GM23248 (cell line): ENCODE measurements around the gene TASOR2. TPM values are rescaled to one million over a fixed set of nuclear protein-coding genes. Genes with fewer than 3 reads are reported as not detected.

Experiments used
- DNase-seq: peaks from one replicate; pipeline ENCODE4 v3.0.0-alpha.2; 2015
- H2AFZ ChIP-seq: fragments of 200-600 bp; sonication (generic); 2 replicates; pipeline ENCODE4 v1.6.1; 2016; ENCODE audit warnings: antibody characterized with exemption
- H3F3A ChIP-seq: fragments of 200-600 bp; sonication (generic); 2 replicates; pipeline ENCODE4 v1.6.1; 2016; ENCODE audit warnings: mild to moderate bottlenecking, antibody characterized with exemption, mixed run types; ENCODE audit not compliant: insufficient read depth
- H3K27ac ChIP-seq: fragments of 200-600 bp; sonication (generic); 2 replicates; pipeline ENCODE4 v1.5.1; 2016; ENCODE audit warnings: mild to moderate bottlenecking
- H3K27me3 ChIP-seq: fragments of 200-600 bp; sonication (generic); replicated peaks from 2 replicates; pipeline ENCODE4 v1.6.1; 2016; ENCODE audit warnings: mild to moderate bottlenecking; ENCODE audit not compliant: insufficient read depth
- H3K36me3 ChIP-seq: fragments of 200-600 bp; sonication (generic); 2 replicates; pipeline ENCODE4 v1.6.1; 2016; ENCODE audit warnings: low read depth, mild to moderate bottlenecking
- H3K4me1 ChIP-seq: fragments of 200-600 bp; sonication (generic); 2 replicates; pipeline ENCODE4 v1.6.1; 2016; ENCODE audit warnings: mild to moderate bottlenecking; ENCODE audit not compliant: insufficient read depth
- H3K4me2 ChIP-seq: fragments of 200-600 bp; sonication (generic); one replicate; pipeline ENCODE4 v1.6.1; 2016; ENCODE audit warnings: mild to moderate bottlenecking; ENCODE audit not compliant: unreplicated experiment
- H3K4me3 ChIP-seq: fragments of 200-600 bp; sonication (generic); 2 replicates; pipeline ENCODE4 v1.5.1; 2016; ENCODE audit warnings: mild to moderate bottlenecking
- H3K79me2 ChIP-seq: fragments of 200-600 bp; sonication (generic); 2 replicates; pipeline ENCODE4 v1.6.1; 2016; ENCODE audit warnings: mild to moderate bottlenecking; ENCODE audit not compliant: insufficient read depth
- H3K9ac ChIP-seq: fragments of 200-600 bp; sonication (generic); 2 replicates; pipeline ENCODE4 v1.6.1; 2016; ENCODE audit warnings: mild to moderate bottlenecking
- H3K9me2 ChIP-seq: fragments of 200-600 bp; sonication (generic); 2 replicates; pipeline ENCODE4 v1.6.1; 2016; ENCODE audit warnings: mixed run types, mild to moderate bottlenecking, moderate library complexity; ENCODE audit not compliant: insufficient read depth
- H3K9me3 ChIP-seq: fragments of 200-600 bp; sonication (generic); one replicate; pipeline ENCODE4 v1.6.1; 2017; ENCODE audit warnings: low read depth
- H4K20me1 ChIP-seq: fragments of 200-600 bp; sonication (generic); 2 replicates; pipeline ENCODE4 v1.6.0; 2016; ENCODE audit not compliant: insufficient read depth
- EZH2 ChIP-seq: fragments of 200-600 bp; sonication (generic); IDR thresholded peaks from 2 replicates; pipeline ENCODE4 v1.6.1; 2018; ENCODE audit warnings: antibody characterized with exemption, mild to moderate bottlenecking; ENCODE audit not compliant: insufficient read depth, poor library complexity, severe bottlenecking
- EZH2phosphoT487 ChIP-seq: fragments of 200-600 bp; sonication (generic); IDR thresholded peaks from 2 replicates; pipeline ENCODE4 v1.6.1; 2018; ENCODE audit warnings: antibody characterized with exemption, moderate library complexity, mild to moderate bottlenecking, low read depth; ENCODE audit not compliant: insufficient read depth
- WGBS, 2 experiments: methylation state at CpG; one replicate each; pipeline ENCODE4 v1.1.6; 2015 to 2017; ENCODE audit warnings: low lambda C conversion rate in 2 of 2, low coverage in 1 of 2; ENCODE audit errors: missing lambda C conversion rate in 2 of 2; 5-methylcytosine and 5-hydroxymethylcytosine counted together
- in situ Hi-C: fragments of 300-500 bp; cut with MboI; formaldehyde crosslinking; loops from 2 replicates; pipeline ENCODE4 v1.15.0; 2020
- polyA plus RNA-seq: library from polyadenylated mRNA; unstranded; fragments of >200 nt; fragmentation: Nextera tagmentation; extraction: Ambion mirVana; gene quantifications from 2 replicates; pipeline ENCODE4 v1.2.1, GENCODE V29; 2016
- total RNA-seq: library from RNA; depleted of rRNA; stranded (reverse); fragments of >200 nt; shearing (Covaris generic); gene quantifications from 2 replicates; pipeline ENCODE4 v1.2.3, GENCODE V29; 2014

TASOR2 gene
- total and polyA plus RNA-seq, 2 experiments from 2014 or later = 16.8 to 60.7 TPM

- no peak overlapping the region for H3K27ac ChIP-seq
- DNase-seq = no peak
- H3K4me1 ChIP-seq = peaks cover 8% of the 10 kb centered on the region; the same call in 1 of the 2 replicates
- H3K27me3 ChIP-seq = no peaks in the 10 kb centered on the region
- peaks cover under 1% of the 10 kb centered on the region for H3K79me2 ChIP-seq
- 30 to 32% methylated on average over 15 of the region's 15 CpGs for whole genome bisulfite sequencing, 2 experiments
- H4K20me1 ChIP-seq = no peaks in the 10 kb centered on the region
- TF ChIP-seq EZH2 (no peak), EZH2phosphoT487 (no peak)
- H3F3A ChIP-seq = peaks cover 18% of the 10 kb centered on the region
- peak overlapping the region; percentile 86 for H3K4me3 ChIP-seq
- in situ Hi-C loops = no loop called here
- H3K9ac ChIP-seq = peak overlapping the region; percentile 87
- H2AFZ ChIP-seq = peak overlapping the region; percentile 97
- H3K9me3 ChIP-seq = no peaks in the 10 kb centered on the region
- H3K9me2 ChIP-seq = no peaks in the 10 kb centered on the region
- peak overlapping the region; percentile 95 for H3K4me2 ChIP-seq
- no peaks in the 10 kb centered on the region for H3K36me3 ChIP-seq
Measured at GRCh38 chr10:5666841-5667630, 17.6 kb upstream of the TASOR2 start.

DNA sequence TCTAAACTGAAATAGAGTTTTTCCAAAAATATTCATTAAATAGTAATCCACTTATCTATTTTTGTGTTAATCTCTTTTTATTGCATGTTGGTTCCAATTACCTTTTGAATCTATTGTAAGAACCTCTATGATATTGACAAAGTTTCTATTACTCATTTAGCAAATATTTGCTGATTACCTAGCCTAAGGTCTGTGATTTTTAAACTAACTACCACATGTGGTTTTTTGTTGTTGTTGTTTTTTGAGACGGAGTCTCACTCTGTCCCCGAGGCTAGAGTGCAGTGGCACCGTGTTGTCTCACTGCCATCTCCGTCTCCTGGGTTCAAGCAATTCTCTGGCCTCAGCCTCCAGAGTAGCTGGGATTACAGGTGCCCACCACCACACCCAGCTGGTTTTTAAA is 16.2 kb upstream of the TASOR2 start:
- in situ Hi-C loops = no loop called here
- Histone ChIP-seq H3K4me3 (no peak overlapping the region), H3K9me2 (no peaks in the 10 kb centered on the region), H3K36me3 (no peaks in the 10 kb centered on the region), H3K27me3 (no peaks in the 10 kb centered on the region), H2AFZ (no peak overlapping the region), H3F3A (peaks cover 18% of the 10 kb centered on the region), H3K79me2 (no peaks in the 10 kb centered on the region; the same call in none of the 2 replicates), H3K9me3 (no peaks in the 10 kb centered on the region), H4K20me1 (no peaks in the 10 kb centered on the region), H3K4me1 (peaks cover 8% of the 10 kb centered on the region; the same call in 1 of the 2 replicates), H3K9ac (no peak overlapping the region), H3K4me2 (no peak overlapping the region), H3K27ac (no peak overlapping the region)
- 88 to 100% methylated on average over 4 of the region's 4 CpGs for WGBS, 2 experiments
- no peak for DNase-seq
- TF ChIP-seq EZH2phosphoT487 (no peak), EZH2 (no peak)

DNA sequence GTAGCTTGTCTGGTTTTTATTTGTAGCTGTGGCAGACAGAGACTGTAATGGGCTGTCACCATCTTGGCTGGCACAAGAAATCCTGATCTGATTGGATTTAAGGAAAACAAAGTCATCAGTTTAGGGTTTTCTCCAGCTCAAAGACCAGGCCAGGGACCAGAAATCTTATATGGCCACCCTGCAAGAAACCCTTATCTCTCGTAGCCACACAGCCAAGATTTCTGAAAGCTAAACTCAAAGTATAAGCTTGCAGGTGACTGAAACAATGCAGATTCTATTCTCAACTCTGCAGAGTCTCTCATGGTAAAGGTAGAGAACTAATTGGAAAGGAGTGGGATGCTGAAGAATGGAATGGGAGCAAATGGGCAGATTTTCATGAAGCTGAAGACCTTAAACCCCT is 15.0 kb upstream of the TASOR2 start:
- no peaks in the 10 kb centered on the region for H3K9me2 ChIP-seq
- TF ChIP-seq EZH2phosphoT487 = no peak
- TF ChIP-seq EZH2 = no peak
- no peaks in the 10 kb centered on the region for H3K36me3 ChIP-seq
- no peaks in the 10 kb centered on the region for H3K9me3 ChIP-seq
- no peaks in the 10 kb centered on the region; the same call in 1 of the 2 replicates for H3K79me2 ChIP-seq
- in situ Hi-C loops = no loop called here
- no peak overlapping the region for H3K4me3 ChIP-seq
- DNase-seq = no peak
- no peak overlapping the region for H3K9ac ChIP-seq
- H3F3A ChIP-seq = peaks cover 18% of the 10 kb centered on the region
- H3K4me1 ChIP-seq = peaks cover 8% of the 10 kb centered on the region; the same call in 1 of the 2 replicates
- H3K4me2 ChIP-seq = no peak overlapping the region
- no peaks in the 10 kb centered on the region for H4K20me1 ChIP-seq
- no peaks in the 10 kb centered on the region for H3K27me3 ChIP-seq
- no peak overlapping the region for H2AFZ ChIP-seq
- no peak overlapping the region for H3K27ac ChIP-seq
- 58 to 65% methylated on average over 1 of the region's 1 CpG for WGBS, 2 experiments

DNA sequence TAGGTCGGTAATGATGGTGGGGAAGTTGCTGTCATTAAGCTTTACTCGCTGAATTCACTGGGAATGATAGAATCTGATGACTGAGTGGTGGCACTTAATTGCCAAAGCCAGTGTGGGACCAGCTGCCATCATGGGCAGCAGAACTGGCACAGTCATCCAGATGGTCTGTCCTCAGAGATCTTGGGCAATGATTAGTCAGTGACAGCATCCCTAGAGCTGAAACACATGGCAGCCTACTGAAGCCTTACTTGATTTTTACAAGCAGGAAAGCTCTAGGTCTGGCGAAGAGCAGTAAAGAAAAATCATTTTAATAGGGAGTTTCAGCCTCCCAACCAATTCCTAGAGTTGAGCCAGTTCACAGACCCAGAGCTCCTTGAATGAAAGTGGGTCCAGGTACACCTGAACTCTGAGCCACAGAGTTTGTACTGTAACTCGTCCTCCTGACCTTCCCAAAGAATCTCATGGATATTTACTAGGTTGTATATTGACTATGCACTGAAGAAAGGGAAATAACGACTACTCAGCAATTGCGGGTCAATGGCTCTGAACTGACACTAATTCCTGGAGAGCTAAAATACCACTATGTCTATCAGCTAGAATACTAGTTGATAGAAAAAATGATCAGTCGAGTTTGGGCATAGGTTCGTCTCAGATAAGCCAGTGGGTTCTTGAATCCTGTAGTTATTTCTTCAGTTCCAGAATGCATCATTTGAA is 13.8 kb upstream of the TASOR2 start:
- in situ Hi-C loops = no loop called here
- WGBS, 2 experiments = 41 to 44% methylated on average over 8 of the region's 8 CpGs
- no peaks in the 10 kb centered on the region for H3K9me3 ChIP-seq
- no peak overlapping the region for H3K4me2 ChIP-seq
- H3K36me3 ChIP-seq = no peaks in the 10 kb centered on the region
- H3K4me1 ChIP-seq = no peaks in the 10 kb centered on the region
- H3K79me2 ChIP-seq = no peaks in the 10 kb centered on the region
- H3K4me3 ChIP-seq = no peak overlapping the region
- H3K27me3 ChIP-seq = no peaks in the 10 kb centered on the region
- TF ChIP-seq EZH2phosphoT487 (no peak), EZH2 (no peak)
- no peaks in the 10 kb centered on the region for H4K20me1 ChIP-seq
- DNase-seq = no peak
- H3F3A ChIP-seq = peaks cover 12% of the 10 kb centered on the region
- no peaks in the 10 kb centered on the region for H3K9me2 ChIP-seq
- no peak overlapping the region for H3K9ac ChIP-seq
- H3K27ac ChIP-seq = no peak overlapping the region
- H2AFZ ChIP-seq = no peak overlapping the region
